Measurements from ENCODE around the gene TRIM2.

- no peak for TF ChIP-seq SIN3A (IDR thresholded peaks at IDR 0.05; ENCODE audit: borderline replicate concordance, insufficient read depth, low read length)
- no peak for TF ChIP-seq TAF1 (IDR thresholded peaks at IDR 0.05; ENCODE audit: borderline replicate concordance, insufficient read depth, low read length)
Observed at GRCh38 chr4:153332936-153333335, 128.7 kb downstream of the TRIM2 start.
